ENCODE data around the gene RAD21L1.
A peak's percentile ranks its signal among the peaks of the same experiment; 100 is the strongest.
"Not testable (repeated sequence)": the region's sequence is repeated elsewhere in the genome, so short reads cannot be mapped to it uniquely, and the experiment has no call there.

RAD21L1 gene

GRCh38 chr20:1224205-1224890, 1.5 kb upstream of the RAD21L1 start:
- DNase-seq, result no peak

- DNase-seq, result no peak
These were observed 521 bp upstream of the RAD21L1 start for GRCh38 chr20:1225263-1225782.

GRCh38 chr20:1229541-1229940, 3.7 kb downstream of the RAD21L1 start:
- no peak for DNase-seq

GRCh38 chr20:1232286-1233111, 6.7 kb downstream of the RAD21L1 start:
- no peak for DNase-seq

- no peak for DNase-seq
These were observed 14.7 kb downstream of the RAD21L1 start for GRCh38 chr20:1240549-1240948.

GRCh38 chr20:1241456-1241855, 15.6 kb downstream of the RAD21L1 start:
- no peak for DNase-seq

- no peak for DNase-seq
These were observed 16.3 kb downstream of the RAD21L1 start for GRCh38 chr20:1242099-1242498.

- no peak for DNase-seq
These were observed 16.7 kb downstream of the RAD21L1 start for GRCh38 chr20:1242530-1242929.

GRCh38 chr20:1245578-1245977, 19.7 kb downstream of the RAD21L1 start:
- no peak for DNase-seq

- DNase-seq, result no peak
These were observed 21.8 kb downstream of the RAD21L1 start for GRCh38 chr20:1247689-1248088.

GRCh38 chr20:1250282-1250681, 24.4 kb downstream of the RAD21L1 start:
- not testable (repeated sequence) for DNase-seq

GRCh38 chr20:1252416-1252815, 26.6 kb downstream of the RAD21L1 start:
- no peak for DNase-seq

GRCh38 chr20:1254254-1254653, 28.4 kb downstream of the RAD21L1 start:
- no peak for DNase-seq

GRCh38 chr20:1255675-1256074, 29.8 kb downstream of the RAD21L1 start:
- no peak for DNase-seq

- DNase-seq, result no peak
These were observed 38.0 kb downstream of the RAD21L1 start for GRCh38 chr20:1263853-1264252.

- DNase-seq, result no peak
These were observed 38.9 kb downstream of the RAD21L1 start for GRCh38 chr20:1264727-1265126.

- no peak for DNase-seq
These were observed 39.5 kb downstream of the RAD21L1 start for GRCh38 chr20:1265226-1265915.

GRCh38 chr20:1265916-1266166, 40.0 kb downstream of the RAD21L1 start:
- DNase-seq, result no peak

- DNase-seq, result peak in 38 of 51 donors; percentile 13 to 80 (median 61)
These were observed 40.5 kb downstream of the RAD21L1 start, which contains the start of gene SNPH for GRCh38 chr20:1266167-1266973. Gene SNPH (plus strand): TSS chr20:1266294. CDS start chr20:1296240, 29,946 bp downstream.

GRCh38 chr20:1267161-1267560, 41.3 kb downstream of the RAD21L1 start:
- DNase-seq, result peak in 3 of 51 donors; percentile 15 to 35 (median 28)

GRCh38 chr20:1267809-1268374, 42.0 kb downstream of the RAD21L1 start:
- DNase-seq, result no peak

Data from hypothalamus (tissue), 51 donors.